Hepatocyte (in vitro differentiated cells): ENCODE data around the gene ADIG. TPM values are rescaled to one million over a fixed set of nuclear protein-coding genes. Genes with fewer than 3 reads are reported as not detected.

Experiments
- DNase-seq: peaks from one replicate; pipeline ENCODE4 v3.0.0-alpha.2; 2016; ENCODE audit warnings: low spot score
- H2AFZ ChIP-seq: fragments of 200-600 bp; sonication (generic); 2 replicates; pipeline ENCODE4 v1.6.0; 2016; ENCODE audit warnings: antibody characterized with exemption, mild to moderate bottlenecking
- H3K27ac ChIP-seq: fragments of 200-600 bp; sonication (generic); 2 replicates; pipeline ENCODE4 v1.5.1; 2016; ENCODE audit warnings: mild to moderate bottlenecking
- H3K27me3 ChIP-seq: fragments of 200-600 bp; sonication (generic); 2 replicates; pipeline ENCODE4 v1.6.1; 2016
- H3K36me3 ChIP-seq: fragments of 200-600 bp; sonication (generic); replicated peaks from 2 replicates; pipeline ENCODE4 v1.5.1; 2016; ENCODE audit warnings: low read depth; ENCODE audit not compliant: insufficient read depth
- H3K4me1 ChIP-seq: fragments of 200-600 bp; sonication (generic); 2 replicates; pipeline ENCODE4 v1.5.1; 2016; ENCODE audit warnings: mild to moderate bottlenecking, moderate library complexity; ENCODE audit not compliant: insufficient read depth
- H3K4me2 ChIP-seq: fragments of 200-600 bp; sonication (generic); 2 replicates; pipeline ENCODE4 v1.6.0; 2016
- H3K4me3 ChIP-seq: fragments of 200-600 bp; sonication (generic); 2 replicates; pipeline ENCODE4 v1.5.1; 2016; ENCODE audit warnings: mild to moderate bottlenecking
- H3K79me2 ChIP-seq: fragments of 200-600 bp; sonication (generic); 2 replicates; pipeline ENCODE4 v1.6.0; 2017; ENCODE audit warnings: mild to moderate bottlenecking
- H3K9me2 ChIP-seq: fragments of 200-600 bp; sonication (generic); replicated peaks from 2 replicates; pipeline ENCODE4 v1.6.0; 2017; ENCODE audit warnings: mild to moderate bottlenecking; ENCODE audit not compliant: insufficient read depth
- H3K9me3 ChIP-seq: fragments of 200-600 bp; sonication (generic); 2 replicates; pipeline ENCODE4 v1.5.1; 2016; ENCODE audit warnings: low read depth, mild to moderate bottlenecking
- H4K20me1 ChIP-seq: fragments of 200-600 bp; sonication (generic); 2 replicates; pipeline ENCODE4 v1.6.0; 2016; ENCODE audit warnings: mild to moderate bottlenecking; ENCODE audit not compliant: insufficient read depth, poor library complexity, severe bottlenecking
- EZH2 ChIP-seq: fragments of 200-600 bp; sonication (generic); IDR thresholded peaks from 2 replicates; pipeline ENCODE4 v1.6.1; 2016; ENCODE audit warnings: antibody characterized with exemption, mild to moderate bottlenecking, borderline replicate concordance
- EZH2phosphoT487 ChIP-seq: fragments of 200-600 bp; sonication (generic); IDR thresholded peaks from one replicate; pipeline ENCODE4 v1.6.1; 2018; ENCODE audit warnings: antibody characterized with exemption, mild to moderate bottlenecking, low read depth, moderate library complexity; ENCODE audit not compliant: unreplicated experiment, severe bottlenecking
- WGBS: methylation state at CpG from one replicate; pipeline ENCODE4 v1.1.6; 2016; ENCODE audit warnings: low lambda C conversion rate; ENCODE audit errors: missing lambda C conversion rate; 5-methylcytosine and 5-hydroxymethylcytosine counted together
- polyA plus RNA-seq: library from polyadenylated mRNA; unstranded; fragments of >200 nt; fragmentation: Nextera tagmentation; extraction: Ambion mirVana; gene quantifications from 2 replicates; pipeline ENCODE4 v1.2.1, GENCODE V29; 2016
- total RNA-seq: library from RNA; depleted of rRNA; stranded (reverse); fragments of >200 nt; gene quantifications from 2 replicates; pipeline ENCODE4 v1.2.3, GENCODE V29; 2014
- TF ChIP-seq, protein P1 (sequence below): fragments of 200-600 bp; sonication (generic); IDR thresholded peaks from 2 replicates; pipeline ENCODE4 v1.5.1; 2016; ENCODE audit warnings: antibody characterized with exemption, mild to moderate bottlenecking; ENCODE audit not compliant: poor library complexity

The ADIG gene
- total and polyA plus RNA-seq, 2 experiments from 2014 or later, result not detected

- no peak for DNase-seq
- Histone ChIP-seq H3K27me3 (no peaks in the 10 kb centered on the region), H4K20me1 (no peaks in the 10 kb centered on the region)
These were observed 47.8 kb downstream of the ADIG start for GRCh38 chr20:38628580-38629470.

DNA sequence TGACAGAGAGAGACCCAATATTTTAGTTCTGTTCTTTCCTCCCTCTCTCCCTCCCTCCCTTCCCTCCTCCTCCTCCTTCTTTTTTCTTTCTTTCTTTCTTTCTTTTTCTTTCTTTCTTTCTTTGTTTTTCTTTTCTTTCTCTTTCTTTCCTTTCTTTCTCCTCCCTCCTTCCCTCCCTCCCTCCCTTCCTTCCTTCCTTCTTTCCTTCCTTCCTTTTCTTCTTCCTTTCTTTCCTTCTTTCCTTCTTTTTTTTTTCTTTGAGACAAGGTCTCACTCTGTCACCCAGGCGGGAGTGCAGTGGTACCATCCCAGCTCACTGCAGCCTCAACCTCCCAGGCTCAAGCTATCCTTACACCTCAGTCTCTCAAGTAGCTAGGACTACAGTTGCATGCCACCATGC lies 49.0 kb downstream of the ADIG start:
- WGBS, result 92% methylated on average over 1 of the region's 1 CpG
- Histone ChIP-seq H3K27me3 (no peaks in the 10 kb centered on the region), H3K4me3 (no peak overlapping the region), H3K27ac (no peak overlapping the region), H3K9me2 (no peaks in the 10 kb centered on the region), H2AFZ (no peak overlapping the region), H3K9me3 (no peaks in the 10 kb centered on the region), H3K4me2 (no peak overlapping the region), H3K36me3 (no peaks in the 10 kb centered on the region), H3K79me2 (no peaks in the 10 kb centered on the region), H4K20me1 (no peaks in the 10 kb centered on the region), H3K4me1 (no peaks in the 10 kb centered on the region)
- DNase-seq, result no peak
- no peak for TF ChIP-seq EZH2
- TF ChIP-seq EZH2phosphoT487, result no peak
- TF ChIP-seq, protein P1, sequence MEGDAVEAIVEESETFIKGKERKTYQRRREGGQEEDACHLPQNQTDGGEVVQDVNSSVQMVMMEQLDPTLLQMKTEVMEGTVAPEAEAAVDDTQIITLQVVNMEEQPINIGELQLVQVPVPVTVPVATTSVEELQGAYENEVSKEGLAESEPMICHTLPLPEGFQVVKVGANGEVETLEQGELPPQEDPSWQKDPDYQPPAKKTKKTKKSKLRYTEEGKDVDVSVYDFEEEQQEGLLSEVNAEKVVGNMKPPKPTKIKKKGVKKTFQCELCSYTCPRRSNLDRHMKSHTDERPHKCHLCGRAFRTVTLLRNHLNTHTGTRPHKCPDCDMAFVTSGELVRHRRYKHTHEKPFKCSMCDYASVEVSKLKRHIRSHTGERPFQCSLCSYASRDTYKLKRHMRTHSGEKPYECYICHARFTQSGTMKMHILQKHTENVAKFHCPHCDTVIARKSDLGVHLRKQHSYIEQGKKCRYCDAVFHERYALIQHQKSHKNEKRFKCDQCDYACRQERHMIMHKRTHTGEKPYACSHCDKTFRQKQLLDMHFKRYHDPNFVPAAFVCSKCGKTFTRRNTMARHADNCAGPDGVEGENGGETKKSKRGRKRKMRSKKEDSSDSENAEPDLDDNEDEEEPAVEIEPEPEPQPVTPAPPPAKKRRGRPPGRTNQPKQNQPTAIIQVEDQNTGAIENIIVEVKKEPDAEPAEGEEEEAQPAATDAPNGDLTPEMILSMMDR, result no peak

More at GRCh38 chr20:38628580-38629470, 47.8 kb downstream of the ADIG start:
- H3K4me2 ChIP-seq, result no peak overlapping the region
- no peak overlapping the region for H3K4me3 ChIP-seq
- no peak overlapping the region for H2AFZ ChIP-seq
- H3K4me1 ChIP-seq, result no peaks in the 10 kb centered on the region
- H3K79me2 ChIP-seq, result no peaks in the 10 kb centered on the region
- TF ChIP-seq EZH2, result no peak
- TF ChIP-seq, protein P1, result no peak
- TF ChIP-seq EZH2phosphoT487, result no peak
- no peaks in the 10 kb centered on the region for H3K9me2 ChIP-seq
- H3K36me3 ChIP-seq, result no peaks in the 10 kb centered on the region
- H3K9me3 ChIP-seq, result no peaks in the 10 kb centered on the region
- no peak overlapping the region for H3K27ac ChIP-seq
- WGBS, result 87% methylated on average over 9 of the region's 9 CpGs

DNA sequence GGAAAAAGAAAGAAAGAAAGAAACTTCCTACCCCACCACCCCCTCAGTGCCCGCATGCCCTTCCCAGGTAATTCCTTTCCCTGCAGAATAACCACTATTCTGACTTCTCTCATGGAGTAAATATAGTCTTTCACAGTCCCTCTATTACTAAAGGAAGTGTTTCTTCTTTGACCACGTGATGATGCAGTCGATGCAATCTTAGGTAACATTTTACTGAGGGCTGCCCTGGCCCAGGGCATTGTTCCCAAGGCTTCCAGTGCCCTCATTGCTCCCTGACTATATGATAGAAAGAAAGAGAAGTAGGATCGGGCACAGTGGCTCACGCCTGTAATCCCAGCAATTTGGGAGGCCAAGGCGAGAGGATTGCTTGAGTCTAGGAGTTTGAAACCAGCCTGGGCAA lies 49.7 kb downstream of the ADIG start:
- H3K9me3 ChIP-seq, result no peaks in the 10 kb centered on the region
- H2AFZ ChIP-seq, result no peak overlapping the region
- no peak overlapping the region for H3K27ac ChIP-seq
- H3K27me3 ChIP-seq, result no peaks in the 10 kb centered on the region
- no peaks in the 10 kb centered on the region for H3K4me1 ChIP-seq
- TF ChIP-seq EZH2phosphoT487, result no peak
- TF ChIP-seq, protein P1, result no peak
- no peak for TF ChIP-seq EZH2
- H3K4me2 ChIP-seq, result no peak overlapping the region
- no peaks in the 10 kb centered on the region for H3K36me3 ChIP-seq
- no peaks in the 10 kb centered on the region for H3K79me2 ChIP-seq
- no peak for DNase-seq
- H3K4me3 ChIP-seq, result no peak overlapping the region
- 85% methylated on average over 6 of the region's 6 CpGs for WGBS
- no peaks in the 10 kb centered on the region for H3K9me2 ChIP-seq
- no peaks in the 10 kb centered on the region for H4K20me1 ChIP-seq
